OCI-LY3 (cell line): ENCODE results near the gene RPS21.

Source experiments
- EZH2phosphoT487 ChIP-seq: fragments of 200-600 bp; shearing (Covaris generic); IDR thresholded peaks from 2 replicates; pipeline ENCODE4 v1.6.1; 2018; ENCODE audit warnings: antibody characterized with exemption, mixed run types, low read depth
- TF ChIP-seq, protein P1 (sequence below): fragments of 200-600, 300-600 bp; sonication (generic); IDR thresholded peaks from 2 replicates; pipeline ENCODE4 v1.5.1; 2014; ENCODE audit warnings: antibody characterized with exemption, low read length, low read depth

GRCh38 chr20:62382306-62383198 lies 4.4 kb upstream of the RPS21 start:
- TF ChIP-seq, protein P1, sequence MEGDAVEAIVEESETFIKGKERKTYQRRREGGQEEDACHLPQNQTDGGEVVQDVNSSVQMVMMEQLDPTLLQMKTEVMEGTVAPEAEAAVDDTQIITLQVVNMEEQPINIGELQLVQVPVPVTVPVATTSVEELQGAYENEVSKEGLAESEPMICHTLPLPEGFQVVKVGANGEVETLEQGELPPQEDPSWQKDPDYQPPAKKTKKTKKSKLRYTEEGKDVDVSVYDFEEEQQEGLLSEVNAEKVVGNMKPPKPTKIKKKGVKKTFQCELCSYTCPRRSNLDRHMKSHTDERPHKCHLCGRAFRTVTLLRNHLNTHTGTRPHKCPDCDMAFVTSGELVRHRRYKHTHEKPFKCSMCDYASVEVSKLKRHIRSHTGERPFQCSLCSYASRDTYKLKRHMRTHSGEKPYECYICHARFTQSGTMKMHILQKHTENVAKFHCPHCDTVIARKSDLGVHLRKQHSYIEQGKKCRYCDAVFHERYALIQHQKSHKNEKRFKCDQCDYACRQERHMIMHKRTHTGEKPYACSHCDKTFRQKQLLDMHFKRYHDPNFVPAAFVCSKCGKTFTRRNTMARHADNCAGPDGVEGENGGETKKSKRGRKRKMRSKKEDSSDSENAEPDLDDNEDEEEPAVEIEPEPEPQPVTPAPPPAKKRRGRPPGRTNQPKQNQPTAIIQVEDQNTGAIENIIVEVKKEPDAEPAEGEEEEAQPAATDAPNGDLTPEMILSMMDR, result peak; percentile 89
- TF ChIP-seq EZH2phosphoT487, result no peak
